HG03097 (cell line): ENCODE data around the gene FAIM2.

Experiments
- ATAC-seq: cut with Tn5 transposase; IDR thresholded peaks from one replicate; pipeline ENCODE4 v1.9.1; 2021; ENCODE audit not compliant: unreplicated experiment, low FRiP score

Gene FAIM2

DNA sequence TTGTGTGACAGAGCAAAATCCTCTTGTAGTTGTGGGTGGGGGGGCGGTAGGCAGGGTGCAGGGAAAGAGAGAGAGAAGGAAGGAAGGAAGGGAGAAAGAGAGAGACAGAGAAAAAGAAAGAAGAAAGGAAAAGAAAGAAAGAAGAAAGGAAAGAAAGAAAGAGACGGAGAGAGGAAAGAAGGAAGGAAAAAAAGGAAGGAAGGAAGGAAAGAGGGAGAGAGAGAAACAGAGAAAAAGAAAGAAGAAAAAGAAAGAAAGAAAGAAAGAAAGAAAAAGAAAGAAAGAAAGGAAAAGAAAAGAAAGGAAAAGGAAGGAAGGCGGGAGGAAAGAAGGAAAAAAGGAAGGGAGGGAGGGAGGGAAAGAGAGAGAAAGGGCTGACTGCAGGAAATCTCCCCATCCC lies 17.6 kb upstream of the FAIM2 start:
- no peak for ATAC-seq

DNA sequence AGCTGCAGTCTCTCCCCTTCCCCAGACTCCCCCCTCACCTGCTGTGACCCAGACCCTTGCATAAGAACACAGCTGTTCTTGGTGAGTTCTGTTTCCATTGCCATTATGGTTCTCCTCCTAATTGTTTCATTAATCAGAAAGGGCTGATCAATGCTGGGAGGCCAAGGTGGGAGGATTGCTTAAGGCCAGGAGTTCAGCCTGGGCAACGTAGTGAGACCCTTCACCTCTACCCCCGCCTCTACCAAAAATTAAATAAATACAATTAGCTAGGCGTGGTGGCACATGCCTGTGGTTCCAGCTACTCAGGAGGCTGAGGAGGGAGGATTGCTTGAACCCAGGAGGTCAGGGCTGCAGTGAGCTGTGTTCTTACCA lies 17.2 kb upstream of the FAIM2 start:
- no peak for ATAC-seq

DNA sequence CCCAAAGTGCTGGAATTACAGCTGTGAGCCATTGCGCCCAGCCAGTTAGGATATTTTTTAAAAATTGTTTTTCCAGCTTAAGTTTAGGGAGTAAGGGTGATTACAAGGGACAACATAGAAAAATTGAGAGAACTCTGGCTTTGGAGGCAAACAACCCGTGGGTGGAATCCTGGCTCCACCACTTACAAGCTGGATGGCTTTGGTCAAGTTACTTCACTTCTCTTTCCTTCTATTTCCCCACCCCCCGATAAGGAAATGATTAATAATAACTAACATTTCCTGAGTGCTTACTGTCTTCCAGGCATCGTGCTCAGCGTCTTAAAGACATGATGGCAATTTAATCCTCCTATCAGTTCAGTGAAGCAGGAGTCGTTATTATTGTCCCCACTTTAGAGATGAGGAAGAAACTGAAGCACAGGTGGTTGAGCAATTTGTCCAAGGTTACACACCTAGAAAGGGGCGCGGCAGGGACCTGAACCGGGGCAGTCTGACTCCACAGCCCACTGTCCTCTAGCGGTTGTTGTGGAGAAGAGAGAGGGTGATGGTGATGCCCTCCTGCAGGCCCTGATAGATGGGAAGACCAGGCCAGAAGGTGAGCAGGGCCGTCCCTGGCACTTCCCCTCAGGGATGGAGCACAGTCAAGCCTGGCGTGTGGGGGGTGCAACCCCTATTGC lies 16.7 kb upstream of the FAIM2 start:
- no peak for ATAC-seq

DNA sequence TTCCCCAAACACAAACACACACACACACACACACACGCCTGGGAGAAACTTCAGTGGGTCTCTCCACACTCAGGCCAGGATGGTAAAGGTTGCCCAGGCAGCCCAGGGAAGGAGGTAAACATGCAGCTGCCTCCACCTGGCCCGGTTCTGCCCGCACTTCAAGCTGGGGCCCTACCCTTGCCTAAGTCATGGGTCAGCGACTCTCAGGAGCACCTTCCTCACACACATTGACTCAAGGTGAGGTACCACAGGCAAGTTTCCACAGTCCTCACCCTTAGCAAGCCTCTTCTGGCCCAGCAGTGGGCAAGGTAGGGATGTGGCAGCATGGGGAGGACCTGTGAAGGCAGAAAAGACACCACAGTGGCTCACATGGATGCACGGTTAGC lies 14.1 kb upstream of the FAIM2 start:
- no peak for ATAC-seq

DNA sequence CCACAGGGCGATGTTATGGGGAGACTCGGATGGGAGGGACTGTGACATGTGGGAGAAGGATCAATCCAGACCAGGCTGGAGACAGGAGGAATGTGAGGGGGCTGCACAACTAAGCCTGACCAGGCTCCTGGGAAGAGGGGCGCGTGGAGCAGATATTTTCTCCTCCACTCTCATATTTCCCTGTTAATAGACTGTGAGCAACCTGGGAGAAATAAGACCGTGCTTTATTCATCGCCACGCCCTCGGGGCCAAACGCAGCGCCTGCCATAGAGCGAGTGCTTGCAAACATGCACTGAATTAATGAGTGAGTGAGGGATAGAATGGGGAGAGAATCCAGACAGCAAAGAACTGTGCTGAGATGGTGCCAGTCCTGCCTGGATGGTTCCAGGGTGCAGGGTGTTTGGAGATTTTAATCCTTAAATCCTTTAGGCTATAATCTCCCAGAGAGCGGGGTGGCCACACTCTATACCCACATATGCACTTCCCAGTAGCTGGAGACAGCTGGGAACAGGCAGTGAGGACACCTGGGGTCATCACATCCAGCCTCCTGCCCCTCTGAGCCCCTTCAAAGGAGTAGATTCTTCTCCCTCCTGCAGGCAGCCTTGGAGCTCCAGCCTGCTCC lies 13.6 kb upstream of the FAIM2 start:
- ATAC-seq, result no peak

DNA sequence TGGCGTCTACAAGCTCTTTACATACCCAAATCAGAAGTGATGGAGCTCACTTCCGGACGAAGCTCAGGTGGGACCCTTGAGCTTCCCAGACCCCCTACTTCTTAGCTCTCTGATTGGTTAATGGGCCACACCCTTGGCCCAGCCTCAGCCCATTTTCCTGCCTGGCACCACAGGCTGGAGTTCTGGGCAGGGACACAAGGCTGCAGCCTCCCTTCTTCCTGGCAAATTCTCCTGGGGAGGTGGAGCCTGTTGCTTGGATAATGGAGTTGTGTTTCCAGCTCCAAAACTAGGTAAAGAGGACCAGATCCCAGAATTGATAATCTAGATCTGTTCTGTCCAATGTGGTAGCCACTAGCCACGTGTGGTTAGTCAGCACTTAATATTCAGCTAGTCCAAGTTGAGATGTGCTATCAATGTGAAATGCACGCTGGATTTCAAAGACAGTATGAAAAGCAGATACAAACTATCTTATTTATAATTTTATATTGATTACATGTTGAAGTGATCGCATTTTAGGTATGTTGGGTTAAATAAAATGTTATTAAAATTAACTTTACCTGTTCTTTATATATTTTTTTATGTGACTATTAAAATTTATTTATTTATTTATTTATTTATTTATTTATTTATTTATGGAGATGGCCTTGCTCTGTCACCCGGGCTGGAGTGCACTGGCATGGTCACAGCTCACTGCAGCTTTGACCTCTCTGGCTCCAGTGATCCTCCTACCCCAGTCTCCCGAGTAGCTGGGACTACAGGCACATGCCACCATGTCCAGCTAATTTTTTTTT lies 12.6 kb upstream of the FAIM2 start:
- no peak for ATAC-seq

DNA sequence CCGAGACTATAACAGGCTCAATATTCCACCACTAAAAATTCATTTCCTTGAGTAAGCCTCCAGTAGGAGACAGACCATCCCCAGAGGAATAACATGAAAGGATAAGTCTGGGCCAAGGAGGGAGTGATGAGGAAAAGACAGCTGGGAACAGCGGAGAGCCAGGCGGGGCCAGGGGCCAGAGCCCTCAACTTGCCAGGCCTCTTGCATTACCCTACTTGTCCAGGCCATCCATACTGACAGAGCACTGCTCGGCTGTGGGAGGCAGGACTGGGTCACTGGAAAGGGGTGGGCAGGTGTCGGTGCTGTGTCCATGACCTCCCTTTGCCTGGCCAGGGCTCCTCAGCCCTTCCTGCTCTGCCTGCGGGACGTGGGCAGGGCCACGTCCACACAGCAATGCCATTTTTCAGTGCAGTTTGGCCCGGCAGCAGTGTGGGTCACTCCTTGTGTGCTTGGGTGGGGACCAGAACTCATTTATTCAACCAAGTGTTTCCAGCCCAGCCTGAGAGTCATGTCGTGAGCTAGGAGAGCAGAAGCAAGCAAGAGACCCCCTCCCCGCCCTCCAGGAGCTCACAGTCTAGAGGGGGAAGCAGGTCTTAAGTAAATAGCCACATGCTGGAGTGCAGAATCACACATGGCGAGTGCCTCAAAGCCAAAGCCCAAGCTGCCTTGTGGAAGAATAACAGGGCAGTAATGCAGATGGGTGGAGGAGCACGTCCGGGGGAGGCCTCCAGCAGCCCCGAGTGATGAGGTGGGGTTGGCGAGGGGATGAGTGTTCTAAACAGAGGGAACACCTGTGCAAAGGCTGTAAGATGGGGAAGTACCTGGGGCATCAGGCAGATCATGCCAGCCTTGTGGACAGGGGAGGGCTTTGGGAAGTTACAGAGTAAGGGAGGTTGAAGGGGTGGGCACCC lies 8.9 kb upstream of the FAIM2 start:
- no peak for ATAC-seq

DNA sequence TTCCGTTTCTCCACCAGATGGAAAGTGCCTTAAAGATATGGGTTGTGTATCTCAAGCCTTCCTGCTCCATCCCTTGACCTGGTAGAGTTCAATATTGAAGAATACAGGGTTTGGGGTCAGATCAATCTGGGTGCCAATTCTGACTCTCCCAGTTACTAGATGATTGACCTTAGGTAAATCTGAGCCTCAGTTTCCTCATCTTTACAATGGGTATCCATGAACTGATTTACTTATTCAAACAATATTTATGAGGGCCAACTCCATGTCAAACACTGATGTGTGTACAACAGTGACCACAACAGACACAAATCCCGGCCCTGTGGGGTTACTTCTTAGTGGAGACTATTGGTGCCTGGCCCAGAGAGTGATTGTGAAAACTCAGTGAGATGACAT lies 7.5 kb upstream of the FAIM2 start:
- no peak for ATAC-seq

DNA sequence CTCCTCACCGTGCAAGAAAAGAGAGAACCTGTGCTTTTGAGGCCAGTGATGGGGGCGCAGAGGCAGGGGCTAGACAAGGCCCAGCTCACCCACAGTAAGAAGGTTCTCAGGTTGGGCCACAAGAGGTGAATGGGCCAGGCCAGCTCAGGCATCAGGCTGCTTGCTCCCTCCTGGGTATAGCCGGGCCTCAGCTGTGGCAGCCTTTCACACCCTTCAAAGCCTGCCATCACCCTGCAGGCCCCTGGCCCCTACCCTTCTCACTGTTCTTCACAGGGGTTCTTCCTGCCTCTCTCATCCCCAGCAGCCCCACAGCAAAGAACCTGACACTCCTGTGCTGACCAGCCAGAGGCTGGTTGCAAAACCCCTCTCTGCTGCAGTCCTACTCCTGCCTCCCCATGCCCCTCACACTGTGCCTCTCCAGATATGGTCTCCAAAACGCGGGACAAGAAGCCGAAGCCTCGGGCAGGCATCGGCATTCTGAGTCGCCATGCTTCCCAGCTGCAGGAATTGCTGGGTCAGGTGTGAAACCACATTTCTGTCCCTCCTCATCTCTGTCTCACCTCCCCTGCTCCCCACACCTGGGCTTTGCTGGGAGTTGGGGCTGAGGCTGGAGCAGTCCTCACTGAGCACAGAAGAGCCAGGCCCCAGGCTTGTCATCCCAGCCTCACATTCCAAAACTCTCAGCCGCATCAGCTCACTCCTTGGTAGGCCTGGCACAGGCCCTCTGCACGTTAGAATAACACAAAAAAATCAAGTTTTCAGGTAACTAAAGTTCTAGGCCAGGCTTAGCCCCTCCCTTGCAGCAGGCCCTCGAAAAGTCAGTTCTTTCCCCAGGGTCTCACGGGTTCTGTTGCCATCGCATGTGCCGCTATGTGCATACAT lies 6.9 kb upstream of the FAIM2 start:
- no peak for ATAC-seq

DNA sequence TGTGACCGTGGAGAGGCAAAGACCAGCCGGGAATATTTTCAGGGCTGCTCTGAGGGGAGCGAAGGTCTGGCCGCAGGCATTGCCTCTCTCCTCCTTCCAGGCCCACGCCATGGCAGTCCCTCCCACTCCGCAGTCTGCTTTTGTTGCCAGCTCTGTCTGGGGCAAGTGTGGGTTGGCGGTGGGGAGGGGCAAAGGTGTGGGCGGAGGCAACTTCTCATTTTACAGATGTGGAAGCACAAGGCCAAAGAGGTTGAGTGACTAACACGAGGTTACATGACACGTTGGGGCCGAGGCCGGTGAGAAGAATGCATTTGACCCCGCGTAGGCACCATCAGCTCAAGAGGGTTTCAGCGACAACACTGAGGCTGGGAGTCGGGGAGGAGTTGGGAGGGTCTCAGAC lies 6.1 kb upstream of the FAIM2 start:
- no peak for ATAC-seq

DNA sequence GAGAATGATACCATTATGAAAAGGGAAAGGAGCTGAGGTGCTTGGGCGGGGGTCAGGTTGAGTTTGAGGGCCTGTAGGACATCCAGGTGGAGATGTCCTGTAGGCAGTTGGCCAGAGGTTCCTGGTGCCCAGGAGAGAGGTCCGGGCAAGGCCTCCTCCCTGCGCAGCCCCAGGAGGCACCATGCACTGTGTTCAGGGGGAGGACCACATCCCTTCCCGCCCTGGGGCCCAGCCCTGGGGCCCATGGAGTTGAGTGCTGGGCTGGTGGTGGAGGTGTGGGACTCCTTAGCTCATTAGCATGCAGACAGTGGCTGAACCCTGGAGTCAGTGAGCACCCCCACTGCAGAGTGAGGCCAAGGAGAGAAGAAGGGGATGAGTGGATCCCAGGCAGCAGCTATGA lies 5.7 kb upstream of the FAIM2 start:
- no peak for ATAC-seq

DNA sequence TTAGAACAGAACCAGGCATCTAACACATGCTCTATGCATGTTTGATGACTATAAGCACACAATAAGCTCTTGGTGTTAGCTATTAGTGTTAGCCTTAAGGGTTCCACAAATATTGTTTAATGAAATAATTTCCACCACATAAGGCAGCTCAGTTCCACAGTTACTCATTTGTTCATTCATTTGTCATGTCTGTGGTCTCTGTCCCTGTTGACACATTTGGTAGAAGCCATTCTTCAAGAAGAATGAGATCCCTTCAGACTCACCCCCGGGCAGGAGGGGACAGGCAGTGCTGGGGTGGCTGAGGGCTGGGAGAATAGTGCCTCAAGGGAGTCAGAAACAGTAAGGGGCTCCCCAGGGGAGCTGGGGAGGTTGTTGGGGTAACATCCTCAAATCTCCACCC lies 3.7 kb upstream of the FAIM2 start:
- no peak for ATAC-seq

DNA sequence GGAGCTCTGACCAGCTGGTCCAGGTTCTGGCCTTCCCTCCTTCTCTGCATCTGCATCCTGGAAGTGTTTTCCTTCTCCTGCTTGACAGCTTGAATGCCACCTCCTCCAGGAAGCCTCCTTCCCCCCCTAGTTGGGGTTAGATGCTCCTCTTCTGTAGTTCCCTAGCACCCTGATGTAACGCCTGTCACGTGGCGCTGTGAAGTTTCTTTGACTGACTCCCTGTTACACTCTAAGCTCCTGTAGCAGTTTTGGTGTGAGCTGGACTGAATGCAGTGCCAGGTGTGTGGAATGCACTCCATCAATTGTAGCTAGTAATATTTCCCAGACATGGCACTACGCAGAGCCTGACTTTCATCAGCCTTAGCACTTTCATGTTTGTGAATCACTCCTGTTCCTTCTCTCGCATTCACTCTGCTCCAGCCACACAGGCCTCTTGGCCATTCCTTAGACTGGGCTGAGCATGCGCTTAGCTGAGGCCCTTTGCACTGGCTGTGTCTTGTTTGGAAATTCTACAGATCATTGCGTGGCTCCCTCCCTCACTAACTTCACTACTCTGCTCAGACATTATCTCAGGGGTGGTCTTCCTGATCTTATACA lies 2.1 kb upstream of the FAIM2 start:
- no peak for ATAC-seq

DNA sequence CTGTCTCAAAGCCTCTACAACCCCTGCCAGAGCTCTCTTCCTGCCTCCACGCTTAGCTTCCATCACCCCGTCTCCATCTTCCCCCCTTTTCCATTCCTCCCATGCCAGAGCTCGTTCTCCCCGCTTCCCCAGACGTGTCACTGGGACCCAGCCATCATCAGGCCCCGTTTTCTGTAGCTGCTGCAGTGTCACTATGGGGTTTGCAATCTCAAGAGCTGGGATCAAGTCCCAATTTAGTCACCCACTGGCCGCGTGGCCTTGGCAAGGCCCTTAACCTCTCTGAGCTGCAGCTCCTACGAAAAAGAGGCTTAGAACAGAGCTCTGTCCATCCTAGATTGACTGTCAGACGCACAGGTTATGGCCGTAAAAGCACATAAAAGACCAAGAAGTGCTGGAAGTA lies 901 bp upstream of the FAIM2 start:
- no peak for ATAC-seq

DNA sequence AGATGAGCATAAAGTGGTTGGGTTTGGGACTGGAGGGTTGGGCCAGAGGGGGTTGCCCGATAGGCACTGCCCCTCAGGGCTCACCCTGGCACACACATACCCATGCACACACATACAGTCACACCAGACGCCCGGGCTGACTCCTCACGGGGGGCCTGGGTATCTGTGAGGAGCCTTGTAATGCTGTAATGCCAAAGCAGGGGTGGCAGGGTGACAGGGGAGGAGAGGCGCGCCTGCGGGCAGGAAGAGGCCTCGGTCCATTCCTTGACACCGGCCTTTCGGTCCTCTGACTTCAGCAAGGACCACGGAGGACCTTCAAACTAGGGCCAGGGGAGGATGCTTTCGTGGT lies 375 bp downstream of the FAIM2 start:
- no peak for ATAC-seq

DNA sequence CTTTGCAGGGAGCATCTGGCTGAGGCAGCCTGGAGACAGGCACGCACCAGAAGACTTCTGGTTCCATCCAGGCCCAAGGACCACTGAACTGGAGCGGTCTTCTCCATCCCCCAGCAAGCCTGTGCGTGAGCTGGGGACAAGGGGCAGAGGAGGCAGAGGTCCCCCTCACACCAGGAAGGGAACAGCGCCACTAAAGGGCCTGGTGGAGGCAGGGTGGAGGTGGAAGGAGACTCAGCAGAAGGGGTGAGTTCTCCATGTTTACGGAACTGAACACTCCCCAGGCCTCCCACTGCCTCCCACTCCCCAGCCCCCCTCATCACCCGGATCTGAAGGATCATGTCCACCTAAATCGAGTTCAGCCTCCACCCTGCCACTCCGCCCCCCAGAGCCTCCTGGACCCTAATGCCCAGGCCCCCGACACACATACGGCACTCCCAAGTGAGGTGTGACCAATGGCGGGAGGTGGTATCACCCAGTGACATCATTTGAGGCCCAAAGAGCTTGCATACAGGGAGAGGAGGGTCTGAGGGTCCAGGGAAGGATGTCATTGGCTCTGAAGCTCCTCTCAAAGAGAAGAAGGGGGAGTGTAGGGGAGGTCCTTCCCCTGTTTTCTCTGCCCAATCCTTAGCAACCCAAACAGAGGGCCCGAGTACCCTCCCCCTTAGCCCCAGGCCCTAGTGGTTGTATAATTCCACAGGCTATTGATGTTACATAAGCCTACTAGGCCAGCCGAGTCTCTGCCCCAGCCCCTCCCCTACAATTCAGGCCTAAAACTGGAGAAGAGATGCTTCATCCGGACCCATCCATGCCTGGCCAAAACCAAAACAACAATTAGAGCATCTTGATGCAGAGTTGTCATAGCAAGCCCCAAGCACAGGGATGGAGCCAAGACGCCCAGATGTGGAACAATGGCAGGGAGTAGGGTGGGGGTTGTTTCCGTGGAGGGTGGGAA lies 1.0 kb downstream of the FAIM2 start:
- ATAC-seq, result no peak

DNA sequence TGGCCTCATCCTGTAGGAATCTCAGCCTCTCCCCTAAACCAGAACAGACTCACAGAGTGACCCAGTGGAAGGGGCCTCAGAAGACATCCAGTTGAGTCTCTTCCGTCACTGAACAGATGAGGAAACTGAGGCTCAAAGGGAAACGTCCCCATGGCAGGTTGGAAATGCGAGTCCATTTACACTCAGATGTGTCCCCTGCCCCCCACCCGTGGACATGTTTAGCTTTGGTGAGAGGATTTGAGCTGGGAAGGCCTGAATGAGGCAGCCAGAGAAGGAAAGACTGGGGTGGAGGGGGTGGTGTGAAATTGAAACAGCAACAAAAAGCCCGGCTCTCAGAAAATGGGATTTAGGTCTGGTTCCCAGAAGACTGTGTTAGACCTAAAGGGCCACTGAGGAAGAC lies 1.7 kb downstream of the FAIM2 start:
- no peak for ATAC-seq

DNA sequence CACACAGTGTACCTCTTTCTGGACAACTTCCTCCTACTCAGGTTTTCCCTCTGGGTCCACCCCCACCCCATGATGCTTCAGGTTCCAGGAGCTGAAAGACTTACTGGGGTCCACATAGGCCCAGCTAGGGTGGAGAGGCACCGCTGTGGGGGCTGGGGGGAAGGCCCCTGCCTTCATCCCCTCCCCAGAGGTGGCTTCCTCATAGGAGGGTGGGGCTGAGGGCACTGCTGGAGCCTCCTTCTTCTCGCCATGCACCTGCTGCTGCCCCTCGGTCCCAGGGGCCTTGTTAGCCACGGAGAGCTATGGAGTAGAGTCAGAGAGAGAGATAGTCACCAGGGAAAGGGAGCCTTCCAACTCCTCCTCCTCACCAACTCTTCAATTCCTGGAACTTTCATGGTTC lies 2.7 kb downstream of the FAIM2 start:
- ATAC-seq, result no peak

DNA sequence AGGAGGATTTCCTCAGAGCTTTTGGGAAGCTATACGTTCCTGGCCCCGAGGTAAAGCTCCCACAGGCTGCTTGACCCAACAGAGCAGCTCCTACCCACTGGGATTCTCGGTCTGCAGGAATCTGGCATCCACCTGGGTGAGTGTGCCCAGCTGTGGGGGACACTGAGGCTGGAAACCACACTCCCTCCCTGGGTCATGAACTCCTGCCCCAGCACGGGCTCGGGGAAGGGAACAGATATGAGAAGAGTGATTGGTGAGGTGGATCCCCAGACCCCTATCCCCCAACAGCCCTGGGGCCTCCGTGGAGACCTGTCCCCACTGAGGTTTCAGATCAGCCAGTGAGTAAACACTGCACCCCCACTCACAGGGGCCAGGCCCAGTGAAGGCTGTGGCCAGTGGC lies 3.3 kb downstream of the FAIM2 start:
- no peak for ATAC-seq
